Skeletal muscle cell (primary cell): Measurements from ENCODE around the gene SMIM24.

Experiments
- DNase-seq: peaks from one replicate; pipeline ENCODE4 v3.0.0-alpha.2; 2010; ENCODE audit warnings: low read depth
- H3K4me3 ChIP-seq: 2 replicates; pipeline ENCODE4 v1.5.1; 2011; ENCODE audit warnings: low read depth, mild to moderate bottlenecking, control low read depth, low read length, moderate library complexity

SMIM24 gene

GRCh38 chr19:3478409-3479176 lies 1.7 kb downstream of the SMIM24 start:
- H3K4me3 ChIP-seq = no peak overlapping the region
- no peak for DNase-seq

GRCh38 chr19:3477951-3478350 lies 2.4 kb downstream of the SMIM24 start:
- DNase-seq = no peak

GRCh38 chr19:3477506-3477905 lies 2.8 kb downstream of the SMIM24 start:
- no peak overlapping the region for H3K4me3 ChIP-seq
- no peak for DNase-seq

More at GRCh38 chr19:3477951-3478350, 2.4 kb downstream of the SMIM24 start:
- no peak overlapping the region for H3K4me3 ChIP-seq

- no peak for DNase-seq
- H3K4me3 ChIP-seq = no peak overlapping the region
These were observed 3.5 kb downstream of the SMIM24 start for GRCh38 chr19:3476830-3477229.

- H3K4me3 ChIP-seq = no peak overlapping the region
- DNase-seq = no peak
These were observed 4.9 kb downstream of the SMIM24 start for GRCh38 chr19:3475449-3475848.

- no peak for DNase-seq
These were observed 5.7 kb downstream of the SMIM24 start for GRCh38 chr19:3474614-3475013.

GRCh38 chr19:3474010-3474409 lies 6.3 kb downstream of the SMIM24 start:
- no peak overlapping the region for H3K4me3 ChIP-seq
- DNase-seq = no peak

More at GRCh38 chr19:3474614-3475013, 5.7 kb downstream of the SMIM24 start:
- H3K4me3 ChIP-seq = no peak overlapping the region

GRCh38 chr19:3471954-3472655 lies 8.2 kb downstream of the SMIM24 start:
- no peak overlapping the region for H3K4me3 ChIP-seq
- no peak for DNase-seq

GRCh38 chr19:3470500-3471128 lies 9.7 kb downstream of the SMIM24 start:
- no peak for DNase-seq
- H3K4me3 ChIP-seq = no peak overlapping the region

- DNase-seq = no peak
- H3K4me3 ChIP-seq = no peak overlapping the region
These were observed 10.5 kb downstream of the SMIM24 start for GRCh38 chr19:3469638-3470499.

- no peak for DNase-seq
- no peak overlapping the region for H3K4me3 ChIP-seq
These were observed 12.1 kb downstream of the SMIM24 start for GRCh38 chr19:3468211-3468610.

GRCh38 chr19:3467437-3468198 lies 12.7 kb downstream of the SMIM24 start:
- DNase-seq = no peak

GRCh38 chr19:3466635-3467034 lies 13.7 kb downstream of the SMIM24 start:
- DNase-seq = no peak
- no peak overlapping the region for H3K4me3 ChIP-seq

More at GRCh38 chr19:3467437-3468198, 12.7 kb downstream of the SMIM24 start:
- no peak overlapping the region for H3K4me3 ChIP-seq

GRCh38 chr19:3465552-3465951 lies 14.8 kb downstream of the SMIM24 start:
- no peak for DNase-seq
- no peak overlapping the region for H3K4me3 ChIP-seq

- H3K4me3 ChIP-seq = no peak overlapping the region
- no peak for DNase-seq
These were observed 15.6 kb downstream of the SMIM24 start for GRCh38 chr19:3464587-3465235.

GRCh38 chr19:3463714-3464586 lies 16.4 kb downstream of the SMIM24 start:
- no peak overlapping the region for H3K4me3 ChIP-seq
- DNase-seq = no peak

GRCh38 chr19:3462991-3463713 lies 17.2 kb downstream of the SMIM24 start:
- no peak overlapping the region for H3K4me3 ChIP-seq
- DNase-seq = no peak
